ENCODE data around the gene NTPCR. TPM values are rescaled to one million over a fixed set of nuclear protein-coding genes. Genes with fewer than 3 reads are reported as not detected.

NTPCR gene
- total RNA-seq, 1 donor, result 15.6 TPM

DNA sequence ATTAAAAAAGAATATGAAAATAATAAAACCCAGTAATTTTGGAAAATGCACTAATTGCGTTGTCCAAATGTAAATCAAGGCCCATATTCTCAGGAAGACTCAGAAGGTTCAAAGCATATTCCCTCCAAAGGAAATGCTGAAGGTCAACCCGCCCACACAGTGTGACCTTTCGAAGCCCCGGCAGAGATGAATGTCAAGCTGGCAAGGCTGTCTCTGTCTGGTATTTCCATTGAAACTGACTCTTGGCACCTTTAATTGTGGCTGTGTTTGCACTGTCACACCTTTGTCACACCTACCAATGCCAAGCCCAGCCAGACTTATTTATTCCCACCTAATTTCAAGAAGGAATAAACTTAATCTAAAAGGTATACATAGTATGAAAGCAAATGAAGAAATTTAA lies 82.5 kb downstream of the NTPCR start:
- Histone ChIP-seq H4K20me1 (ENCODE audit: insufficient read depth, low read length) (no peaks in the 10 kb centered on the region), H3K79me2 (ENCODE audit: insufficient read depth, low read length) (no peaks in the 10 kb centered on the region), H3K4me3 (ENCODE audit: insufficient read depth, low read length) (no peak overlapping the region), H3K36me3 (ENCODE audit: insufficient read depth, low read length) (no peaks in the 10 kb centered on the region), H3K27me3 (ENCODE audit: insufficient read depth, low read length) (no peaks in the 10 kb centered on the region), H2AFZ (ENCODE audit: low read length) (no peak overlapping the region), H3K27ac (ENCODE audit: low read depth, low read length) (no peak overlapping the region), H3K4me2 (ENCODE audit: insufficient read depth, low read length) (no peak overlapping the region), H3K9me3 (ENCODE audit: low read depth, low read length) (no peaks in the 10 kb centered on the region), H3K4me1 (ENCODE audit: insufficient read depth, low read length) (peaks cover 8% of the 10 kb centered on the region)
- DNase-seq (ENCODE audit: insufficient read length, low spot score, missing footprints), result no peak
- TF ChIP-seq, protein P1, sequence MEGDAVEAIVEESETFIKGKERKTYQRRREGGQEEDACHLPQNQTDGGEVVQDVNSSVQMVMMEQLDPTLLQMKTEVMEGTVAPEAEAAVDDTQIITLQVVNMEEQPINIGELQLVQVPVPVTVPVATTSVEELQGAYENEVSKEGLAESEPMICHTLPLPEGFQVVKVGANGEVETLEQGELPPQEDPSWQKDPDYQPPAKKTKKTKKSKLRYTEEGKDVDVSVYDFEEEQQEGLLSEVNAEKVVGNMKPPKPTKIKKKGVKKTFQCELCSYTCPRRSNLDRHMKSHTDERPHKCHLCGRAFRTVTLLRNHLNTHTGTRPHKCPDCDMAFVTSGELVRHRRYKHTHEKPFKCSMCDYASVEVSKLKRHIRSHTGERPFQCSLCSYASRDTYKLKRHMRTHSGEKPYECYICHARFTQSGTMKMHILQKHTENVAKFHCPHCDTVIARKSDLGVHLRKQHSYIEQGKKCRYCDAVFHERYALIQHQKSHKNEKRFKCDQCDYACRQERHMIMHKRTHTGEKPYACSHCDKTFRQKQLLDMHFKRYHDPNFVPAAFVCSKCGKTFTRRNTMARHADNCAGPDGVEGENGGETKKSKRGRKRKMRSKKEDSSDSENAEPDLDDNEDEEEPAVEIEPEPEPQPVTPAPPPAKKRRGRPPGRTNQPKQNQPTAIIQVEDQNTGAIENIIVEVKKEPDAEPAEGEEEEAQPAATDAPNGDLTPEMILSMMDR (IDR thresholded peaks at IDR 0.05; ENCODE audit: extremely low read depth, low read depth, low read length), result no peak

- TF ChIP-seq, protein P1 (IDR thresholded peaks at IDR 0.05; ENCODE audit: extremely low read depth, low read depth, low read length), result no peak
- Histone ChIP-seq H3K27me3 (ENCODE audit: insufficient read depth, low read length) (no peaks in the 10 kb centered on the region), H3K36me3 (ENCODE audit: insufficient read depth, low read length) (no peaks in the 10 kb centered on the region), H4K20me1 (ENCODE audit: insufficient read depth, low read length) (no peaks in the 10 kb centered on the region), H3K9me3 (ENCODE audit: low read depth, low read length) (no peaks in the 10 kb centered on the region), H2AFZ (ENCODE audit: low read length) (no peak overlapping the region), H3K79me2 (ENCODE audit: insufficient read depth, low read length) (no peaks in the 10 kb centered on the region), H3K27ac (ENCODE audit: low read depth, low read length) (no peak overlapping the region), H3K4me2 (ENCODE audit: insufficient read depth, low read length) (no peak overlapping the region), H3K4me3 (ENCODE audit: insufficient read depth, low read length) (no peak overlapping the region), H3K4me1 (ENCODE audit: insufficient read depth, low read length) (peaks cover 8% of the 10 kb centered on the region)
- peak; percentile 42 for DNase-seq (ENCODE audit: insufficient read length, low spot score, missing footprints)
Observed at GRCh38 chr1:233033361-233033760, 83.0 kb downstream of the NTPCR start.

Other genes starting within 250 kb of the NTPCR start
- gene MAP10, start 145.2 kb upstream of the NTPCR start, total RNA-seq, result 2.2 and 2.7 TPM in 2 replicates

Measured in osteoblast (primary cell).